HepG2 (cell line): Measurements from ENCODE around the gene DHX16. TPM values are rescaled to one million over a fixed set of nuclear protein-coding genes. Genes with fewer than 3 reads are reported as not detected.

Source experiments
- ATAC-seq: fragments of 200-7000 bp; cut with Tn5 transposase; 3 replicates; pipeline ENCODE4 v1.9.1; 2020; ENCODE audit warnings: mild to moderate bottlenecking, moderate library complexity
- BruUV-seq: library from RNA; stranded (reverse); fragments of 400-500 nt; replicated peaks from 2 replicates; lab custom pipeline; 2021; lab: Mats Ljungman, UMichigan
- CTCF ChIA-PET: fragments of 300-600 bp; formaldehyde crosslinking; extraction: SDS; loops from one replicate; lab custom pipeline; 2021; ENCODE audit warnings: low total read pairs, inconsistent platforms, low intra/inter-chr PET ratio; lab: Yijun Ruan, JAX
- POLR2A ChIA-PET: fragments of 350-600 bp; sonication (Branson Sonifier 250); formaldehyde crosslinking; loops from one replicate; lab custom pipeline; 2020; ENCODE audit warnings: antibody characterized with exemption, inconsistent platforms; lab: Yijun Ruan, JAX
- DNase-seq: peaks from one replicate; pipeline ENCODE4 v3.0.0-alpha.2; 2015; ENCODE audit warnings: low spot score
- FAIRE-seq: peaks from 3 replicates; lab custom pipeline; 2011; peaks lifted over from hg19 to GRCh38; lab: Jason Lieb, UNC
- H2AFZ ChIP-seq: one replicate; pipeline ENCODE4 v1.6.1; 2011; ENCODE audit warnings: low read length, inconsistent platforms
- H3K27ac ChIP-seq: fragments of 300-600 bp; 3 replicates; pipeline ENCODE4 v1.8.0; 2011; ENCODE audit warnings: mixed run types, mild to moderate bottlenecking, mixed read lengths, low read length, inconsistent platforms; ENCODE audit not compliant: insufficient read depth; ENCODE audit errors: extremely low read length
- H3K27me3 ChIP-seq, 2 experiments: fragments of 200-600 bp in 1 of 2; 2 replicates in 1 of 2; 3 replicates in 1 of 2; pipeline versions ENCODE4 v1.6.0 to v1.8.0; 2011; ENCODE audit warnings: low read length in 2 of 2, mild to moderate bottlenecking in 2 of 2, moderate library complexity in 2 of 2, inconsistent platforms in 1 of 2; ENCODE audit not compliant: insufficient read depth in 2 of 2, control insufficient read depth in 1 of 2
- H3K36me3 ChIP-seq, 2 experiments: fragments of 200-600 bp in 1 of 2; replicated peaks in 1 of 2; 2 replicates in 1 of 2; 3 replicates in 1 of 2; pipeline versions ENCODE4 v1.5.1 to v1.8.0; 2011; ENCODE audit warnings: low read length in 2 of 2, inconsistent platforms in 1 of 2; ENCODE audit not compliant: insufficient read depth in 2 of 2, control insufficient read depth in 1 of 2
- H3K4me1 ChIP-seq: 2 replicates; pipeline ENCODE4 v1.5.1; 2012; ENCODE audit warnings: low read length, inconsistent platforms; ENCODE audit not compliant: insufficient read depth
- H3K4me2 ChIP-seq: 2 replicates; pipeline ENCODE4 v1.6.0; 2011; ENCODE audit warnings: low read depth, low read length, inconsistent platforms
- H3K4me3 ChIP-seq, 3 experiments: fragments of 200-600 bp in 1 of 3; sonication (generic), shearing (Covaris generic) in 1 of 3; replicated peaks in 1 of 3; 2 replicates each; pipeline ENCODE4 v1.5.1; 2011 to 2016; ENCODE audit warnings: low read length in 3 of 3, inconsistent platforms in 2 of 3, low read depth in 2 of 3, mild to moderate bottlenecking in 2 of 3, control low read depth in 1 of 3, mixed read lengths in 1 of 3; ENCODE audit not compliant: insufficient read depth in 1 of 3
- H3K79me2 ChIP-seq: one replicate; pipeline ENCODE4 v1.6.1; 2011; ENCODE audit warnings: low read length, inconsistent platforms; ENCODE audit not compliant: insufficient read depth
- H3K9ac ChIP-seq: 2 replicates; pipeline ENCODE4 v1.6.0; 2011; ENCODE audit warnings: mild to moderate bottlenecking, low read depth, low read length, inconsistent platforms; ENCODE audit not compliant: insufficient read depth
- H3K9me3 ChIP-seq: 2 replicates; pipeline ENCODE4 v1.5.1; 2012; ENCODE audit warnings: mild to moderate bottlenecking, low read length
- H4K20me1 ChIP-seq: 2 replicates; pipeline ENCODE4 v1.6.0; 2011; ENCODE audit warnings: inconsistent platforms, mild to moderate bottlenecking, low read length, moderate library complexity; ENCODE audit not compliant: insufficient read depth
- LRRFIP1 ChIP-seq: sonication (generic); formaldehyde crosslinking; conservative IDR thresholded peaks from 2 replicates; pipeline ENCODE4 v1.4.0; 2020; ENCODE audit warnings: missing genetic modification reagents
- MBNL3 ChIP-seq: fragments of 250-450 bp; sonication (Bioruptor Pico); conservative IDR thresholded peaks from 2 replicates; pipeline ENCODE4 v1.8.0; 2022; ENCODE audit warnings: mild to moderate bottlenecking, inconsistent platforms
- PAWR ChIP-seq: sonication (generic); formaldehyde crosslinking; IDR thresholded peaks from 2 replicates; pipeline ENCODE4 v1.4.0; 2020; ENCODE audit warnings: missing genetic modification reagents, mild to moderate bottlenecking, borderline replicate concordance
- PHF5A ChIP-seq: IDR thresholded peaks from one replicate; pipeline ENCODE4 v1.6.1; 2018; ENCODE audit warnings: low read depth, missing genetic modification reagents; ENCODE audit not compliant: unreplicated experiment
- REXO4 ChIP-seq: sonication (generic); formaldehyde crosslinking; IDR thresholded peaks from 2 replicates; pipeline ENCODE4 v1.8.0; 2022; ENCODE audit warnings: missing genetic modification reagents, mild to moderate bottlenecking, borderline replicate concordance
- THAP9 ChIP-seq: sonication (generic); formaldehyde crosslinking; IDR thresholded peaks from 2 replicates; pipeline ENCODE4; 2020; ENCODE audit warnings: missing genetic modification reagents, mild to moderate bottlenecking, borderline replicate concordance
- TRAFD1 ChIP-seq: sonication (generic); formaldehyde crosslinking; IDR thresholded peaks from 2 replicates; pipeline ENCODE4 v1.5.1; 2020; ENCODE audit warnings: missing genetic modification reagents, mild to moderate bottlenecking, borderline replicate concordance
- YEATS2 ChIP-seq: sonication (generic); formaldehyde crosslinking; IDR thresholded peaks from 2 replicates; pipeline ENCODE4 v1.4.0; 2020; ENCODE audit warnings: missing genetic modification reagents, borderline replicate concordance
- ZNF101 ChIP-seq: sonication (generic); formaldehyde crosslinking; IDR thresholded peaks from 2 replicates; pipeline ENCODE4 v1.4.0; 2020; ENCODE audit warnings: mild to moderate bottlenecking, low read depth, missing genetic modification reagents, borderline replicate concordance
- ZNF703 ChIP-seq: sonication (generic); formaldehyde crosslinking; IDR thresholded peaks from 2 replicates; pipeline ENCODE4 v1.5.1; 2020; ENCODE audit warnings: missing genetic modification reagents, mild to moderate bottlenecking, moderate library complexity, borderline replicate concordance
- ZNF782 ChIP-seq: sonication (generic); formaldehyde crosslinking; IDR thresholded peaks from 2 replicates; pipeline ENCODE4 v1.4.0; 2020; ENCODE audit warnings: missing genetic modification reagents, mild to moderate bottlenecking, borderline replicate concordance
- ZNF784 ChIP-seq: sonication (generic); formaldehyde crosslinking; IDR thresholded peaks from 2 replicates; pipeline ENCODE4 v1.5.1; 2020; ENCODE audit warnings: missing genetic modification reagents, mild to moderate bottlenecking, borderline replicate concordance
- ZSCAN22 ChIP-seq: sonication (generic); formaldehyde crosslinking; IDR thresholded peaks from 2 replicates; pipeline ENCODE4 v1.4.0; 2020; ENCODE audit warnings: mild to moderate bottlenecking, missing genetic modification reagents
- WGBS: methylation state at CpG from one replicate; pipeline ENCODE4 v1.1.6; 2017; ENCODE audit warnings: low lambda C conversion rate; 5-methylcytosine and 5-hydroxymethylcytosine counted together
- in situ Hi-C: cut with HindIII; loops from 2 replicates; pipeline ENCODE4 v1.10.0; 2017; ENCODE audit warnings: low pct_unique_long_range_greater_than_20kb; ENCODE audit not compliant: extremely low pct_ligation_motif_present
- intact Hi-C: fragments of 100-400 bp; cut with micrococcal nuclease; formaldehyde crosslinking; loops from one replicate; pipeline ENCODE4 v1.10.0; 2022; ENCODE audit not compliant: unreplicated experiment
- polyA plus RNA-seq, 8 experiments: library from polyadenylated mRNA; depleted of rRNA in 3 of 8; stranded (reverse) in 7 of 8; unstranded in 1 of 8; fragments of >200 nt; fragmentation: Illumina TruSeq in 4 of 8; extraction: Trizol in 4 of 8; gene quantifications; 2 replicates each; pipeline versions ENCODE4 v1.2.1 to v1.2.3, GENCODE V29; 2011 to 2016; ENCODE audit warnings: low read depth in 4 of 8, missing spikeins in 1 of 8, mixed read lengths in 1 of 8; ENCODE audit not compliant: insufficient read depth in 1 of 8
- total RNA-seq, 5 experiments: library from RNA; depleted of rRNA; stranded (reverse); fragments of >200 nt; fragmentation: Illumina TruSeq; extraction: Trizol; gene quantifications; 2 replicates each; pipeline ENCODE4 v1.2.3, GENCODE V29; 2016; ENCODE audit warnings: low read depth in 1 of 5

Gene DHX16
- total and polyA plus RNA-seq, 2 of the 13 experiments (the other 11 are each of a cell fraction or from before 2014, with no cell fraction given): 57.0 to 58.5 TPM

GRCh38 chr6:30654798-30655742 lies 17.7 kb downstream of the DHX16 start:
- H3K36me3 ChIP-seq: peaks cover 32 to 73% of the 10 kb centered on the region in 2 experiments
- H3K4me2 ChIP-seq: peak overlapping the region; percentile 61
- no peaks in the 10 kb centered on the region for H4K20me1 ChIP-seq
- H3K79me2 ChIP-seq: no peaks in the 10 kb centered on the region
- H3K9me3 ChIP-seq: no peaks in the 10 kb centered on the region
- ChIA-PET CTCF (no interaction called here), POLR2A (interaction anchor here (0.8 to 4.8 kb wide), 10 partner anchors 9 to 41 kb away, joined by 3 to 36 read pairs (median 5); partner anchors contain the start of genes ATAT1, C6orf136, DHX16 and MRPS18B)
- no peaks in the 10 kb centered on the region for H3K27me3 ChIP-seq
- 0 out of 6 replicates have a peak overlapping the region, but pooled peaks of 1 of the 3 experiments have one; percentile 6 for H3K4me3 ChIP-seq
- FAIRE-seq (peak; percentile 89), DNase-seq (peak; percentile 92), ATAC-seq (peak; percentile 89)
- H3K4me1 ChIP-seq: peaks cover 53% of the 10 kb centered on the region
- H2AFZ ChIP-seq: no peak overlapping the region
- intact Hi-C loops (loop anchor here (2.0 to 5.0 kb wide), 2 partner anchors 18 to 38 kb away; partner anchors contain the start of genes DHX16, MRPS18B and PPP1R10), in situ Hi-C loops (no loop called here)
- no TSS peak for BruUV-seq
- 47% methylated on average over 17 of the region's 19 CpGs for WGBS
- H3K27ac ChIP-seq: peak overlapping the region; percentile 80
- peak overlapping the region; percentile 46 for H3K9ac ChIP-seq
- TF ChIP-seq LRRFIP1 (no peak), THAP9 (CRISPR knock-in tag) (peak; percentile 75; the same call in 1 of the 2 replicates), PAWR (no peak), REXO4 (CRISPR knock-in tag) (0 out of 2 replicates have a peak, but pooled peaks have one; percentile 11), ZNF782 (CRISPR knock-in tag) (no peak), YEATS2 (CRISPR knock-in tag) (peak; percentile 80; the same call in 1 of the 2 replicates), PHF5A (CRISPR knock-in tag) (peak; percentile 99), ZNF784 (CRISPR knock-in tag) (peak; percentile 81), TRAFD1 (CRISPR knock-in tag) (no peak; the same call in 1 of the 2 replicates), ZSCAN22 (CRISPR knock-in tag) (no peak), ZNF101 (no peak), MBNL3 (CRISPR knock-in tag) (no peak), ZNF703 (CRISPR knock-in tag) (no peak)
